CD14-positive monocyte (primary cell): ENCODE data around the gene G2E3. TPM values are rescaled to one million over a fixed set of nuclear protein-coding genes. Genes with fewer than 3 reads are reported as not detected.

Source experiments
- DNase-seq, 3 donors: peaks; one replicate each; pipeline ENCODE4 v3.0.0-alpha.2; 2011 to 2022
- H2AFZ ChIP-seq: 2 replicates; pipeline ENCODE4 v1.6.0; 2012; ENCODE audit warnings: mild to moderate bottlenecking, low read depth, low read length, inconsistent platforms; ENCODE audit not compliant: insufficient read depth, poor library complexity, severe bottlenecking
- H3K27ac ChIP-seq, 2 donors: 1 replicate in 1 of 2; 2 replicates in 1 of 2; pipeline ENCODE4 v1.5.1; 2012 to 2013; ENCODE audit warnings: low read length in 2 of 2, control low read depth in 1 of 2, inconsistent platforms in 1 of 2, low read depth in 1 of 2, mild to moderate bottlenecking in 1 of 2
- H3K27me3 ChIP-seq, 2 donors: one replicate each; pipeline versions ENCODE4 v1.6.0 to v1.6.1; 2011 to 2013; ENCODE audit warnings: low read length in 2 of 2; ENCODE audit not compliant: control insufficient read depth in 2 of 2, insufficient read depth in 2 of 2
- H3K36me3 ChIP-seq, 2 donors: replicated peaks in 1 of 2; 1 replicate in 1 of 2; 2 replicates in 1 of 2; pipeline versions ENCODE4 v1.5.1 to v1.6.1; 2012 to 2013; ENCODE audit warnings: low read length in 2 of 2, control low read depth in 1 of 2, inconsistent platforms in 1 of 2, mild to moderate bottlenecking in 1 of 2; ENCODE audit not compliant: insufficient read depth in 2 of 2, control insufficient read depth in 1 of 2
- H3K4me1 ChIP-seq, 2 donors: 1 replicate in 1 of 2; 2 replicates in 1 of 2; pipeline versions ENCODE4 v1.5.1 to v1.6.1; 2012 to 2013; ENCODE audit warnings: low read length in 2 of 2, control low read depth in 1 of 2, inconsistent platforms in 1 of 2, mild to moderate bottlenecking in 1 of 2, moderate library complexity in 1 of 2; ENCODE audit not compliant: insufficient read depth in 2 of 2, control insufficient read depth in 1 of 2
- H3K4me2 ChIP-seq: replicated peaks from 2 replicates; pipeline ENCODE3; 2012; ENCODE audit warnings: low read length, moderate library complexity, mild to moderate bottlenecking; ENCODE audit not compliant: poor library complexity, severe bottlenecking; ENCODE audit errors: extremely low read depth
- H3K4me3 ChIP-seq, 3 experiments: fragments of 200-600 bp in 1 of 3; sonication (generic) in 1 of 3; replicated peaks in 1 of 3; 1 replicate in 2 of 3; 2 replicates in 1 of 3; pipeline ENCODE4 v1.5.1; 2011 to 2013; ENCODE audit warnings: low read length in 3 of 3, mild to moderate bottlenecking in 3 of 3, control low read depth in 2 of 3, low read depth in 2 of 3, inconsistent platforms in 1 of 3, moderate library complexity in 1 of 3
- H3K79me2 ChIP-seq: 2 replicates; pipeline ENCODE4 v1.6.0; 2012; ENCODE audit warnings: mild to moderate bottlenecking, control low read depth, inconsistent platforms, low read length, moderate library complexity; ENCODE audit not compliant: insufficient read depth
- H3K9ac ChIP-seq: 2 replicates; pipeline ENCODE4 v1.6.0; 2017; ENCODE audit warnings: low read length, mild to moderate bottlenecking; ENCODE audit not compliant: insufficient read depth, poor library complexity, severe bottlenecking
- H3K9me3 ChIP-seq, 2 donors: replicated peaks in 1 of 2; 1 replicate in 1 of 2; 2 replicates in 1 of 2; pipeline versions ENCODE4 v1.5.1 to v1.6.1; 2012 to 2013; ENCODE audit warnings: low read length in 2 of 2, control low read depth in 1 of 2; ENCODE audit not compliant: control insufficient read depth in 1 of 2, insufficient read depth in 1 of 2
- H4K20me1 ChIP-seq: 2 replicates; pipeline ENCODE4 v1.6.0; 2012; ENCODE audit warnings: mild to moderate bottlenecking, low read length, control low read depth, moderate library complexity; ENCODE audit not compliant: insufficient read depth
- H3K27ac Mint-ChIP-seq, 7 donors: one replicate each; pipeline ENCODE4 v1.8.0; 2020; ENCODE audit warnings: mild to moderate bottlenecking in 7 of 7, mixed read lengths in 7 of 7, moderate library complexity in 6 of 7, inconsistent platforms in 2 of 7
- H3K27me3 Mint-ChIP-seq, 3 donors: one replicate each; pipeline ENCODE4 v1.8.0; 2021 to 2022; ENCODE audit warnings: low read depth in 3 of 3, mild to moderate bottlenecking in 3 of 3, mixed read lengths in 3 of 3, moderate library complexity in 3 of 3, inconsistent platforms in 1 of 3
- H3K36me3 Mint-ChIP-seq, 2 donors: one replicate each; pipeline ENCODE4 v1.8.0; 2020; ENCODE audit warnings: mixed read lengths in 2 of 2, inconsistent platforms in 1 of 2, mild to moderate bottlenecking in 1 of 2
- H3K4me1 Mint-ChIP-seq: one replicate; pipeline ENCODE4 v1.8.0; 2020; ENCODE audit warnings: mild to moderate bottlenecking, mixed read lengths
- H3K4me3 Mint-ChIP-seq, 2 donors: one replicate each; pipeline ENCODE4 v1.8.0; 2020; ENCODE audit warnings: mild to moderate bottlenecking in 2 of 2, mixed read lengths in 2 of 2, moderate library complexity in 1 of 2
- H3K9me3 Mint-ChIP-seq, 7 donors: one replicate each; pipeline ENCODE4 v1.8.0; 2020 to 2022; ENCODE audit warnings: mixed read lengths in 7 of 7, mild to moderate bottlenecking in 6 of 7, moderate library complexity in 6 of 7, inconsistent platforms in 2 of 7
- WGBS: methylation state at CpG from one replicate; pipeline ENCODE4 v1.1.5; 2013; ENCODE audit warnings: missing lambda C conversion rate; ENCODE audit not compliant: insufficient coverage; 5-methylcytosine and 5-hydroxymethylcytosine counted together
- intact Hi-C, 2 donors: fragments of 100-400 bp; cut with micrococcal nuclease; formaldehyde crosslinking; loops; one replicate each; pipeline versions ENCODE4 v1.15.0 to v1.15.1; 2023
- polyA plus RNA-seq, 3 donors: library from polyadenylated mRNA; depleted of rRNA in 1 of 3; unstranded in 2 of 3; stranded (reverse) in 1 of 3; fragments of 300-500 nt in 2 of 3; fragments of >200 nt in 1 of 3; fragmentation: Illumina TruSeq in 2 of 3; gene quantifications; 1 replicate in 2 of 3; 2 replicates in 1 of 3; pipeline ENCODE4 v1.2.3, GENCODE V29; 2012 to 2021
- TF ChIP-seq, protein P1 (sequence below): fragments of 200-600 bp; IDR thresholded peaks from one replicate; pipeline ENCODE4 v1.8.0; 2022; ENCODE audit warnings: antibody characterized with exemption, mild to moderate bottlenecking

G2E3 gene
- polyA plus RNA-seq, 3 donors = 5.6 to 12.1 (median 5.6) TPM

DNA sequence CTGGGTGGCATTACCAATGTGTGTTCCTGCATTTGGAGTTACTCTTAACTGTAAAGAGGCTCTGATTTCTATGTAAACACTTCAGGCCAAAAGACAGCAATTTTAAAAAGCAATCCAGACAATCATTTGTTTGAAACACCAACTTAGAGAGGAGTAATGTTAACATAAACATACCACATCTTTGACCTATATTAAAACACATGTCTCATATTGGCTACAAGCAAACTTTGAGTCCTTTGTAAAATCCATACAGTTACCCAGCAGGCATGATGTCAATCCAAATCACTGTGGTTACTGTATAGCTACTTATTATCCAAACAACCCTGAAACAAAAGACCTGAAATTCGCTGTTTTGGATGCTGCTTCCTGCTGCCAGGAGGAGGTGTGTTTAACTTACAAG, 7.5 kb upstream of the G2E3 start:
- peaks cover 4 to 11% (median 9%) of the 10 kb centered on the region in 3 donors for H3K27me3 Mint-ChIP-seq
- H3K4me1 Mint-ChIP-seq = peaks cover 2% of the 10 kb centered on the region

DNA sequence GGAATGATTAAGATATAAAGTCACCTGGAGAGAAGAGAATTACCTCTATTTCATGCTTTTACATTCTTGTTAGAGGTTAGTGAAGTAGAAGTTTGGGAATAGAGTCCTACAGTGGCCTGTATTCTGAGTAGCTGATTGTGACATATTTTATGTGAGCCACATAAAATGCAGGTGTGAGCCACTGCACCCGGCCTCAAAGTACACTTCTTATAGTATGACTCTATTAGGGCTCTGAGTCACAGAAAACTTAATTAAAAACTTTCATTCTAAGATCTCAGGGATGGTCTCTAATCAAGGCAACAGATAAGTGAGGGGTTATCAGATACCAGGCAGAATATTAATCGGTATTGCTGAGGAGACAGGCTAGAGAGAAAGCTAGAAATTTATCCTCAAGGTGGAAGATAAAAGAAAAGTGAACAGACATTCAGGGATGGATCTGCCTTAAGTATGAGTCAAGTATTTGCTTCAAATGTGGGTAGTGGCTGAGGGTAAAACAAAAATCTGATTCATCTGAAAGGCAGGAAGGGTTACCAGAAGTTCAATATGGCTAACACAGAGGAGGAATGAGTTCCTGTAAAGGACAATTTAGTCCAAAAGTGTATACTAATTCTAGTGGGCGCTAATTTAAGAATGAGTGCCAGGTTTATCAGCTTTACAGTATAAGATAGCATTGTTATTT, 5.5 kb upstream of the G2E3 start:
- no peak overlapping the region for H3K4me3 ChIP-seq
- peaks cover 3 to 4% of the 10 kb centered on the region in 2 donors for H3K4me1 ChIP-seq
- H3K27ac ChIP-seq = no peak overlapping the region
- no peaks in the 10 kb centered on the region for H3K9me3 ChIP-seq
- H3K4me3 Mint-ChIP-seq = no peak overlapping the region
- H3K27me3 ChIP-seq = peaks cover 2 to 10% of the 10 kb centered on the region in 2 donors
- H4K20me1 ChIP-seq = no peaks in the 10 kb centered on the region
- no peak overlapping the region for H2AFZ ChIP-seq
- no peak overlapping the region for H3K9ac ChIP-seq
- WGBS = 100% methylated on average over 1 of the region's 3 CpGs
- no peak overlapping the region for H3K27ac Mint-ChIP-seq
- TF ChIP-seq, protein P1, sequence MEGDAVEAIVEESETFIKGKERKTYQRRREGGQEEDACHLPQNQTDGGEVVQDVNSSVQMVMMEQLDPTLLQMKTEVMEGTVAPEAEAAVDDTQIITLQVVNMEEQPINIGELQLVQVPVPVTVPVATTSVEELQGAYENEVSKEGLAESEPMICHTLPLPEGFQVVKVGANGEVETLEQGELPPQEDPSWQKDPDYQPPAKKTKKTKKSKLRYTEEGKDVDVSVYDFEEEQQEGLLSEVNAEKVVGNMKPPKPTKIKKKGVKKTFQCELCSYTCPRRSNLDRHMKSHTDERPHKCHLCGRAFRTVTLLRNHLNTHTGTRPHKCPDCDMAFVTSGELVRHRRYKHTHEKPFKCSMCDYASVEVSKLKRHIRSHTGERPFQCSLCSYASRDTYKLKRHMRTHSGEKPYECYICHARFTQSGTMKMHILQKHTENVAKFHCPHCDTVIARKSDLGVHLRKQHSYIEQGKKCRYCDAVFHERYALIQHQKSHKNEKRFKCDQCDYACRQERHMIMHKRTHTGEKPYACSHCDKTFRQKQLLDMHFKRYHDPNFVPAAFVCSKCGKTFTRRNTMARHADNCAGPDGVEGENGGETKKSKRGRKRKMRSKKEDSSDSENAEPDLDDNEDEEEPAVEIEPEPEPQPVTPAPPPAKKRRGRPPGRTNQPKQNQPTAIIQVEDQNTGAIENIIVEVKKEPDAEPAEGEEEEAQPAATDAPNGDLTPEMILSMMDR = no peak
- H3K36me3 Mint-ChIP-seq = no peaks in the 10 kb centered on the region
- intact Hi-C loops = no loop called here
- H3K27me3 Mint-ChIP-seq = peaks cover 4 to 14% (median 12%) of the 10 kb centered on the region in 3 donors
- DNase-seq = no peak
- H3K36me3 ChIP-seq = no peaks in the 10 kb centered on the region
- H3K4me2 ChIP-seq = no peak overlapping the region
- peaks cover 5% of the 10 kb centered on the region for H3K4me1 Mint-ChIP-seq
- H3K9me3 Mint-ChIP-seq = no peaks in the 10 kb centered on the region
- no peaks in the 10 kb centered on the region for H3K79me2 ChIP-seq

More for the DNA sequence above, 7.5 kb upstream of the G2E3 start:
- H3K9me3 ChIP-seq = peaks cover 0 to 10% of the 10 kb centered on the region in 2 donors
- H2AFZ ChIP-seq = no peak overlapping the region
- no peak overlapping the region for H3K4me2 ChIP-seq
- H3K36me3 Mint-ChIP-seq = no peaks in the 10 kb centered on the region
- peaks cover 2 to 10% of the 10 kb centered on the region in 2 donors for H3K27me3 ChIP-seq
- TF ChIP-seq, protein P1 = no peak
- no peak overlapping the region for H3K27ac Mint-ChIP-seq
- no peaks in the 10 kb centered on the region for H3K79me2 ChIP-seq
- H3K4me3 ChIP-seq = no peak overlapping the region
- intact Hi-C loops = no loop called here
- no peak overlapping the region for H3K9ac ChIP-seq
- no peak overlapping the region for H3K27ac ChIP-seq
- H3K4me3 Mint-ChIP-seq = no peak overlapping the region
- no peaks in the 10 kb centered on the region for H4K20me1 ChIP-seq
- H3K4me1 ChIP-seq = no peaks in the 10 kb centered on the region
- H3K36me3 ChIP-seq = no peaks in the 10 kb centered on the region
- WGBS = no CpG with 5 or more reads among the region's 1 CpG
- DNase-seq = no peak
- H3K9me3 Mint-ChIP-seq = peaks cover 0 to 10% (median 6%) of the 10 kb centered on the region in 7 donors
